HCT116 (cell line): Measurements from ENCODE around the gene TBRG1. TPM values are rescaled to one million over a fixed set of nuclear protein-coding genes. Genes with fewer than 3 reads are reported as not detected.

Source experiments
- ATAC-seq: fragments of 200-7000 bp; cut with Tn5 transposase; 2 replicates; pipeline ENCODE4 v1.9.1; 2020; ENCODE audit warnings: mild to moderate bottlenecking, moderate library complexity
- BruUV-seq: library from RNA; stranded (reverse); fragments of 400-500 nt; replicated peaks from 2 replicates; lab custom pipeline; 2021; lab: Mats Ljungman, UMichigan
- CTCF ChIA-PET: fragments of 300-600 bp; sonication (Branson Sonifier 250); formaldehyde crosslinking; loops from one replicate; lab custom pipeline; 2021; ENCODE audit warnings: antibody characterized with exemption; lab: Charles Lee
- POLR2A ChIA-PET: fragments of 300-600, 350-600 bp; sonication (Branson Sonifier 250); formaldehyde crosslinking; loops from one replicate; lab custom pipeline; 2021; ENCODE audit warnings: antibody characterized with exemption; lab: Charles Lee
- RAD21 ChIA-PET, 2 experiments: fragments of 300-600 bp; sonication (Branson Sonifier 250); formaldehyde crosslinking; loops; one replicate each; lab custom pipeline; 2023; ENCODE audit warnings: low total read pairs in 2 of 2; ENCODE audit not compliant: uncharacterized antibody in 2 of 2, unreplicated experiment in 2 of 2, low non-redundant PET in 1 of 2; lab: Charles Lee
- DNase-seq: peaks from one replicate; pipeline ENCODE4 v3.0.0-alpha.2; 2010; ENCODE audit warnings: low read depth, low spot score
- H2AFZ ChIP-seq: fragments of 200-600 bp; shearing (Covaris generic), sonication (generic); 2 replicates; pipeline ENCODE4 v1.6.1; 2017; ENCODE audit warnings: low read depth, mixed run types, mixed read lengths, antibody characterized with exemption, low read length; ENCODE audit not compliant: poor library complexity, severe bottlenecking
- H3K27ac ChIP-seq: 2 replicates; pipeline ENCODE4 v1.5.1; 2012; ENCODE audit warnings: low read depth, low read length
- H3K27me3 ChIP-seq: fragments of 200-600 bp; sonication (generic); 2 replicates; pipeline ENCODE4 v1.6.1; 2016; ENCODE audit warnings: mixed run types, low read length, mixed read lengths; ENCODE audit not compliant: insufficient read depth
- H3K36me3 ChIP-seq, 2 experiments: fragments of 200-500 bp in 1 of 2; fragments of 200-600 bp in 1 of 2; sonication (Bioruptor generic) in 1 of 2; sonication (generic) in 1 of 2; 2 replicates each; pipeline versions ENCODE4 v1.5.1 to v1.6.1; 2014 to 2016; ENCODE audit warnings: low read length in 2 of 2, inconsistent platforms in 1 of 2, mixed read lengths in 1 of 2, mixed run types in 1 of 2; ENCODE audit not compliant: insufficient read depth in 2 of 2, control insufficient read depth in 1 of 2
- H3K4me1 ChIP-seq, 2 experiments: fragments of 200-600 bp in 1 of 2; sonication (generic) in 1 of 2; 2 replicates each; pipeline versions ENCODE4 v1.5.1 to v1.6.1; 2012 to 2017; ENCODE audit warnings: low read length in 2 of 2, inconsistent platforms in 1 of 2, mild to moderate bottlenecking in 1 of 2, mixed read lengths in 1 of 2, mixed run types in 1 of 2, moderate library complexity in 1 of 2; ENCODE audit not compliant: insufficient read depth in 2 of 2, control insufficient read depth in 1 of 2
- H3K4me2 ChIP-seq: fragments of 200-600 bp; sonication (generic); 2 replicates; pipeline ENCODE4 v1.6.1; 2017; ENCODE audit warnings: mixed run types, low read length, mixed read lengths
- H3K4me3 ChIP-seq, 2 experiments: fragments of 200-600 bp in 1 of 2; sonication (generic) in 1 of 2; replicated peaks in 1 of 2; 2 replicates each; pipeline ENCODE4 v1.5.1; 2011 to 2016; ENCODE audit warnings: low read length in 2 of 2, control low read depth in 1 of 2, low read depth in 1 of 2, mild to moderate bottlenecking in 1 of 2, mixed read lengths in 1 of 2, mixed run types in 1 of 2
- H3K79me2 ChIP-seq: fragments of 200-600 bp; sonication (generic); 2 replicates; pipeline ENCODE4 v1.6.1; 2017; ENCODE audit warnings: mild to moderate bottlenecking, mixed run types, low read length, moderate library complexity, mixed read lengths; ENCODE audit not compliant: insufficient read depth
- H3K9ac ChIP-seq: fragments of 200-600 bp; sonication (generic); 2 replicates; pipeline ENCODE4 v1.6.1; 2016; ENCODE audit warnings: low read length, mixed read lengths
- H3K9me2 ChIP-seq: fragments of 200-600 bp; sonication (generic), shearing (Covaris generic); 2 replicates; pipeline ENCODE4 v1.6.1; 2017; ENCODE audit warnings: mixed run types, mild to moderate bottlenecking, moderate library complexity; ENCODE audit not compliant: insufficient read depth
- H3K9me3 ChIP-seq, 2 experiments: fragments of 200-500 bp in 1 of 2; fragments of 200-600 bp in 1 of 2; sonication (Bioruptor generic) in 1 of 2; sonication (generic) in 1 of 2; 2 replicates each; pipeline ENCODE4 v1.6.1; 2014 to 2017; ENCODE audit warnings: low read length in 2 of 2, mixed read lengths in 2 of 2, inconsistent platforms in 1 of 2, low read depth in 1 of 2, mild to moderate bottlenecking in 1 of 2, mixed run types in 1 of 2, moderate library complexity in 1 of 2; ENCODE audit not compliant: control insufficient read depth in 1 of 2, insufficient read depth in 1 of 2
- H4K20me1 ChIP-seq: fragments of 200-600 bp; sonication (generic), shearing (Covaris generic); 2 replicates; pipeline ENCODE4 v1.6.1; 2017; ENCODE audit warnings: mixed run types, mild to moderate bottlenecking, moderate library complexity; ENCODE audit not compliant: insufficient read depth
- ATF3 ChIP-seq: IDR thresholded peaks from 2 replicates; pipeline ENCODE4 v1.6.1; 2012
- CEBPB ChIP-seq: IDR thresholded peaks from 2 replicates; pipeline ENCODE4 v1.6.1; 2012; ENCODE audit warnings: low read depth
- EGR1 ChIP-seq: IDR thresholded peaks from 2 replicates; pipeline ENCODE4 v1.6.1; 2012; ENCODE audit warnings: low read depth
- ELF1 ChIP-seq: IDR thresholded peaks from 2 replicates; pipeline ENCODE4 v1.6.1; 2012; ENCODE audit warnings: low read depth, borderline replicate concordance
- EZH2phosphoT487 ChIP-seq: fragments of 200-600 bp; IDR thresholded peaks from 2 replicates; pipeline ENCODE4 v1.6.1; 2018; ENCODE audit warnings: antibody characterized with exemption, borderline replicate concordance
- JUND ChIP-seq: IDR thresholded peaks from 2 replicates; pipeline ENCODE4 v1.6.1; 2012
- POLR2A ChIP-seq: IDR thresholded peaks from 2 replicates; pipeline ENCODE4 v1.7.0; 2011; ENCODE audit warnings: borderline replicate concordance; ENCODE audit not compliant: insufficient read depth, insufficient read length; ENCODE audit errors: extremely low read depth
- POLR2AphosphoS5 ChIP-seq: IDR thresholded peaks from 2 replicates; pipeline ENCODE4 v1.6.1; 2011; ENCODE audit warnings: mild to moderate bottlenecking, low read depth, low read length, moderate library complexity
- RAD21 ChIP-seq: IDR thresholded peaks from 2 replicates; pipeline ENCODE4 v1.6.1; 2012; ENCODE audit warnings: low read depth, mild to moderate bottlenecking
- REST ChIP-seq: IDR thresholded peaks from 2 replicates; pipeline ENCODE4 v1.6.1; 2012; ENCODE audit warnings: low read depth
- SIN3A ChIP-seq: IDR thresholded peaks from 2 replicates; pipeline ENCODE4 v1.6.1; 2012; ENCODE audit warnings: low read depth
- TCF7L2 ChIP-seq: IDR thresholded peaks from 2 replicates; pipeline ENCODE4 v1.7.0; 2011; ENCODE audit warnings: borderline replicate concordance, inconsistent platforms; ENCODE audit not compliant: insufficient read depth, insufficient read length; ENCODE audit errors: extremely low read depth
- ZBTB33 ChIP-seq: IDR thresholded peaks from 2 replicates; pipeline ENCODE4 v1.6.1; 2011; ENCODE audit warnings: mild to moderate bottlenecking, low read length, moderate library complexity; ENCODE audit not compliant: insufficient replicate concordance; ENCODE audit errors: extremely low read depth
- ZFX ChIP-seq: fragments of 450-650 bp; IDR thresholded peaks from 2 replicates; pipeline ENCODE4 v1.6.1; 2017
- intact Hi-C: fragments of 100-400 bp; cut with micrococcal nuclease; formaldehyde crosslinking; loops from 2 replicates; pipeline ENCODE4 v1.10.0; 2022
- total RNA-seq: library from RNA; stranded (reverse); gene quantifications from one replicate; pipeline ENCODE4 v1.2.1, GENCODE V29; 2021; ENCODE audit not compliant: unreplicated experiment
- TF ChIP-seq, protein P1 (sequence below): IDR thresholded peaks from 2 replicates; pipeline ENCODE4 v1.6.1; 2012

The TBRG1 gene
- total RNA-seq, 1 experiment from 2014 or later: 29.6 TPM

DNA sequence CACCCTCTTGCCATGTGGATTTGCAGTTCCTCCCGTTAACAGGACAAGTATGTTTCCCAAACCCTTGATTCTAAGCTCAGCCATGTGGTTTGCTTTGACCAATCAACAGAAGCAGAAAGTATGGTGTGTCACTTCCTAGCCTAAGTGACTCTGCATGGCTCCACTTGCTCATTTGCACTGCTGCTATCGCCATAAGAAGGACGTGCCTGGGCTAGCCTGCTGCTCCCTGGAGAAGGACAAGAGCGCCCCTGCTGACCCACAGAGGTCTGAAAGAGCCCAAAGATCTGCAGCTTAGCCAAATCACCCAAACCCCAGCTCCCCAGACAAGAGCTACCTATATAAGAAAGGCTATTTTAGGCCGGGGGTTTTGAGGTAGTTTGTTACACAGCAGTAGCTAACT, 18.0 kb downstream of the TBRG1 start:
- DNase-seq (no peak), ATAC-seq (no peak)
- no peaks in the 10 kb centered on the region for H3K79me2 ChIP-seq
- no peak overlapping the region for H3K4me3 ChIP-seq
- intact Hi-C loops: no loop called here
- peaks cover 0 to 9% of the 10 kb centered on the region in 2 experiments; a peak in 1 of 4 replicates for H3K9me3 ChIP-seq
- no peak overlapping the region for H3K27ac ChIP-seq
- TF ChIP-seq JUND: no peak
- no peak for TF ChIP-seq ATF3
- BruUV-seq: no TSS peak
- H2AFZ ChIP-seq: no peak overlapping the region
- no peaks in the 10 kb centered on the region for H3K9me2 ChIP-seq
- ChIA-PET RAD21 (no interaction called here), POLR2A (no interaction called here), CTCF (interaction anchor here (1.0 to 2.2 kb wide), 2 partner anchors 28 to 153 kb away, joined by 3 to 5 read pairs; no protein-coding TSS in a partner anchor)
- H3K27me3 ChIP-seq: no peaks in the 10 kb centered on the region
- H4K20me1 ChIP-seq: no peaks in the 10 kb centered on the region
- peaks cover 0 to 7% of the 10 kb centered on the region in 2 experiments; a peak in 2 of 4 replicates for H3K4me1 ChIP-seq
- no peak overlapping the region for H3K4me2 ChIP-seq
- H3K36me3 ChIP-seq: peaks cover 0 to 13% of the 10 kb centered on the region in 2 experiments; a peak in 2 of 4 replicates
- H3K9ac ChIP-seq: no peak overlapping the region

DNA sequence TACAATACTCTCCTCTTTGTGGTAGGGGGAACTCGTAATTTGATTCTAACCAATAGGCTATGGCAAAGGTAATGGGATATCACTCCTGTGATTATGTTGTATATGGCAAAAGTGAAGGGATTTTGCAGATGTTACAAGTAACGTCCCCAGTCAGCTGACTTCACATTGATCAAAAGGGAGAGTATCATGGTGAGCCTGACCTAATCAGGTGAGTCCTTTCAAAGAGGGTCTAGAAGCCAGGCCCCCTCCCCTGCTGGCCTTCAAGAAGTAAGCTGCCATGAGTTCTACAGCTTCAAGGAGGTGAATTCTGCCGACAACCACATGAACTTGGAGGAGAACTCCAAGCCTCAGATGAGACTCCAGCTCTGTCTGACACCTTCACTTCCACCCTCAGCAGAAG, 20.0 kb downstream of the TBRG1 start:
- Histone ChIP-seq H3K4me2 (no peak overlapping the region), H4K20me1 (no peaks in the 10 kb centered on the region), H3K79me2 (no peaks in the 10 kb centered on the region), H3K4me3 (no peak overlapping the region), H3K9me3 (peaks cover 0 to 9% of the 10 kb centered on the region in 2 experiments; a peak in 1 of 4 replicates), H3K9ac (no peak overlapping the region), H3K4me1 (peaks cover 0 to 7% of the 10 kb centered on the region in 2 experiments; a peak in 2 of 4 replicates), H2AFZ (no peak overlapping the region), H3K27ac (no peak overlapping the region), H3K9me2 (no peaks in the 10 kb centered on the region), H3K27me3 (no peaks in the 10 kb centered on the region), H3K36me3 (peaks cover 0 to 9% of the 10 kb centered on the region in 2 experiments; a peak in 2 of 4 replicates)
- ChIA-PET RAD21 (no interaction called here), CTCF (interaction anchor here (1.6 kb wide), 1 partner anchor 10 kb away, joined by 6 read pairs; no protein-coding TSS in a partner anchor), POLR2A (no interaction called here)
- ATAC-seq: no peak
- DNase-seq: no peak
- no TSS peak for BruUV-seq
- intact Hi-C loops: no loop called here
- TF ChIP-seq POLR2A (no peak), POLR2AphosphoS5 (no peak), CEBPB (no peak), ZBTB33 (no peak), EZH2phosphoT487 (no peak), TCF7L2 (no peak), ZFX (no peak), ATF3 (no peak), REST (no peak), ELF1 (no peak), RAD21 (no peak), SIN3A (no peak), EGR1 (no peak)
- TF ChIP-seq, protein P1, sequence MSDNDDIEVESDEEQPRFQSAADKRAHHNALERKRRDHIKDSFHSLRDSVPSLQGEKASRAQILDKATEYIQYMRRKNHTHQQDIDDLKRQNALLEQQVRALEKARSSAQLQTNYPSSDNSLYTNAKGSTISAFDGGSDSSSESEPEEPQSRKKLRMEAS: no peak
